PFSK-1 (cell line): ENCODE data around the gene MST1R.

Experiments
- POLR2AphosphoS5 ChIP-seq: IDR thresholded peaks from 2 replicates; pipeline ENCODE4 v1.6.1; 2012; ENCODE audit warnings: low read depth, mild to moderate bottlenecking, control low read depth, low read length, moderate library complexity
- REST ChIP-seq, 2 experiments: IDR thresholded peaks; 2 replicates each; pipeline versions ENCODE4 v1.6.1 to v1.8.0; 2011 to 2012; ENCODE audit warnings: low read depth in 2 of 2, low read length in 2 of 2, control low read depth in 1 of 2, inconsistent platforms in 1 of 2, mild to moderate bottlenecking in 1 of 2, moderate library complexity in 1 of 2; ENCODE audit not compliant: insufficient read depth in 1 of 2
- SIN3A ChIP-seq: IDR thresholded peaks from 2 replicates; pipeline ENCODE4 v1.6.1; 2012; ENCODE audit warnings: mild to moderate bottlenecking, low read length, moderate library complexity, borderline replicate concordance; ENCODE audit not compliant: insufficient read depth
- TAF1 ChIP-seq: IDR thresholded peaks from 2 replicates; pipeline ENCODE4 v1.6.1; 2012; ENCODE audit warnings: low read length, control low read depth, borderline replicate concordance; ENCODE audit not compliant: insufficient read depth

GRCh38 chr3:49856181-49857005 is 47.3 kb downstream of the MST1R start, which contains the start of gene TRAIP:
- TF ChIP-seq REST (IDR thresholded peaks at IDR 0.05; ENCODE audit: insufficient read depth in 1 of 2, low read depth in 2 of 2, low read length in 2 of 2) (no peak), SIN3A (peak; percentile 85; the same call in 1 of the 2 replicates), TAF1 (0 out of 2 replicates have a peak, but pooled peaks have one; percentile 38), POLR2AphosphoS5 (peak; percentile 75)
